GM12892 (cell line): Measurements from ENCODE around the gene ESRRB.

Source experiments
- POLR2A ChIP-seq: IDR thresholded peaks from 2 replicates; pipeline ENCODE4 v1.6.1; 2011; ENCODE audit warnings: low read depth, low read length, control low read depth
- POLR2AphosphoS5 ChIP-seq: IDR thresholded peaks from 2 replicates; pipeline ENCODE4 v1.6.1; 2011; ENCODE audit warnings: low read depth, low read length, control low read depth

GRCh38 chr14:76502638-76503037 is 126.7 kb downstream of the ESRRB start:
- no peak for TF ChIP-seq POLR2A
- no peak for TF ChIP-seq POLR2AphosphoS5
